ENCODE measurements around the gene KAT5. TPM values are rescaled to one million over a fixed set of nuclear protein-coding genes. Genes with fewer than 3 reads are reported as not detected.

KAT5 gene
- total RNA-seq, 2 donors from 2014 or later = 48.5 to 48.8 TPM

DNA sequence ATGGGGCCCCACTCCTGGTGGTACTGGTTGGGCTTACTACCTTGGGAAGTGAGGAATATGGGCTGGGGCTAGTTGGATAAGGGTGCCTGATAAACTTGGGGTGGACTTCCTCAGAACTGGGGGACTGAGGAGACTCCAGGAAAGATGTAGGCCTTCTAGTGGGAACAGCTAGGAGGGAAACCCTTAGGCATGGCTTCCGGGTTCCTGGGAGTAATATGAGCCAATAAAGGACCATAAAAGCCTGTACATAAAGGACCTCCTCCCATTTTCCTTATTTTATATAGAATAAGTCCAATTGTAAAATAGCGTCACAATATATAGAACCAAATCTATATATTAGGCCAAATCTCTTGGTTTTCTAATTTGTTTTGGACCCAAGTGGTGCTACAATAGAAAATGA lies 27.0 kb downstream of the KAT5 start:
- Mint-ChIP-seq H3K4me1 (no peaks in the 10 kb centered on the region), H3K9me3 (peaks cover 40% of the 10 kb centered on the region), H3K4me3 (no peak overlapping the region), H3K36me3 (ENCODE audit: low read depth) (no peaks in the 10 kb centered on the region), H3K27ac (no peak overlapping the region), H3K27me3 (ENCODE audit: insufficient read depth) (peaks cover 39% of the 10 kb centered on the region)
- no peaks in the 10 kb centered on the region for H3K4me1 ChIP-seq (ENCODE audit: control insufficient read depth, insufficient read depth, low read length)
- H3K9ac ChIP-seq (ENCODE audit: extremely low read depth, low read length, poor library complexity, severe bottlenecking) = no peak overlapping the region
- peaks cover 20% of the 10 kb centered on the region for H3K9me3 ChIP-seq (ENCODE audit: control insufficient read depth, low read length)
- no peaks in the 10 kb centered on the region for H3K36me3 ChIP-seq (ENCODE audit: control insufficient read depth, insufficient read depth, low read length)
- H3K4me3 ChIP-seq (ENCODE audit: low read length) = no peak overlapping the region
- H3K27me3 ChIP-seq (ENCODE audit: control insufficient read depth, insufficient read depth, low read length, poor library complexity, severe bottlenecking) = no peaks in the 10 kb centered on the region
- no peak for DNase-seq
- TF ChIP-seq, protein P1, sequence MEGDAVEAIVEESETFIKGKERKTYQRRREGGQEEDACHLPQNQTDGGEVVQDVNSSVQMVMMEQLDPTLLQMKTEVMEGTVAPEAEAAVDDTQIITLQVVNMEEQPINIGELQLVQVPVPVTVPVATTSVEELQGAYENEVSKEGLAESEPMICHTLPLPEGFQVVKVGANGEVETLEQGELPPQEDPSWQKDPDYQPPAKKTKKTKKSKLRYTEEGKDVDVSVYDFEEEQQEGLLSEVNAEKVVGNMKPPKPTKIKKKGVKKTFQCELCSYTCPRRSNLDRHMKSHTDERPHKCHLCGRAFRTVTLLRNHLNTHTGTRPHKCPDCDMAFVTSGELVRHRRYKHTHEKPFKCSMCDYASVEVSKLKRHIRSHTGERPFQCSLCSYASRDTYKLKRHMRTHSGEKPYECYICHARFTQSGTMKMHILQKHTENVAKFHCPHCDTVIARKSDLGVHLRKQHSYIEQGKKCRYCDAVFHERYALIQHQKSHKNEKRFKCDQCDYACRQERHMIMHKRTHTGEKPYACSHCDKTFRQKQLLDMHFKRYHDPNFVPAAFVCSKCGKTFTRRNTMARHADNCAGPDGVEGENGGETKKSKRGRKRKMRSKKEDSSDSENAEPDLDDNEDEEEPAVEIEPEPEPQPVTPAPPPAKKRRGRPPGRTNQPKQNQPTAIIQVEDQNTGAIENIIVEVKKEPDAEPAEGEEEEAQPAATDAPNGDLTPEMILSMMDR (conservative IDR thresholded peaks at IDR 0.05) = no peak
- H3K27ac ChIP-seq (ENCODE audit: low read depth, low read length) = no peak overlapping the region
- WGBS, 2 experiments (ENCODE audit: insufficient coverage in 1 of 2, insufficient read length in 1 of 2) = 73% methylated on average over 1 of the region's 2 CpGs; no CpG with 5 or more reads in 1 of the 2 experiments

DNA sequence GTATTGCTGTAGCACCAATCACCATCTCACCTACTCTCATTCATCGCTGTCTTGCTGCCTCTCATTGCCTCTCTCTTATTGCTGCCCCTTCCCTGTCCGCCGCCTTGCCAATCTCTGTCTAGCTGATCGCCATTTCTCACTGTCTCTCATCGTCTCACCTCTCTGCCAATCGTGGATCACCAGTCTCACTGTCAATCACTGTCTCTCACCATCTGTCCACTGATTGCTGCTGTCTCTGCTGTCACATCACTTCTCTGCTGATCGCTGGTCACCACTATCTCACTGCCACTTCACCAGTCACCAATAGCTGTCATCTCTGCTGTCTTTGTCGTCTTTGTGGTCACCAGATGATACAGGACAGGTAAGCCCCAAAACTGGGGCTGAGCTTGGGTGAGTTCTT lies 29.1 kb downstream of the KAT5 start:
- no peaks in the 10 kb centered on the region for H3K4me1 Mint-ChIP-seq
- Histone ChIP-seq H3K9me3 (ENCODE audit: control insufficient read depth, low read length) (peaks cover 11% of the 10 kb centered on the region), H3K36me3 (ENCODE audit: control insufficient read depth, insufficient read depth, low read length) (no peaks in the 10 kb centered on the region), H3K27ac (ENCODE audit: low read depth, low read length) (no peak overlapping the region), H3K4me3 (ENCODE audit: low read length) (no peak overlapping the region), H3K9ac (ENCODE audit: extremely low read depth, low read length, poor library complexity, severe bottlenecking) (no peak overlapping the region), H3K27me3 (ENCODE audit: control insufficient read depth, insufficient read depth, low read length, poor library complexity, severe bottlenecking) (peaks cover 4% of the 10 kb centered on the region), H3K4me1 (ENCODE audit: control insufficient read depth, insufficient read depth, low read length) (no peaks in the 10 kb centered on the region)
- H3K4me3 Mint-ChIP-seq = no peak overlapping the region
- no peak for DNase-seq
- TF ChIP-seq, protein P1 (conservative IDR thresholded peaks at IDR 0.05) = no peak
- peaks cover 46% of the 10 kb centered on the region for H3K27me3 Mint-ChIP-seq (ENCODE audit: insufficient read depth)
- no peak overlapping the region for H3K27ac Mint-ChIP-seq
- no peaks in the 10 kb centered on the region for H3K36me3 Mint-ChIP-seq (ENCODE audit: low read depth)
- WGBS, 2 experiments (ENCODE audit: insufficient coverage in 1 of 2, insufficient read length in 1 of 2) = 75 to 83% methylated on average over 7 to 8 of the region's 8 CpGs
- peaks cover 27% of the 10 kb centered on the region for H3K9me3 Mint-ChIP-seq

DNA sequence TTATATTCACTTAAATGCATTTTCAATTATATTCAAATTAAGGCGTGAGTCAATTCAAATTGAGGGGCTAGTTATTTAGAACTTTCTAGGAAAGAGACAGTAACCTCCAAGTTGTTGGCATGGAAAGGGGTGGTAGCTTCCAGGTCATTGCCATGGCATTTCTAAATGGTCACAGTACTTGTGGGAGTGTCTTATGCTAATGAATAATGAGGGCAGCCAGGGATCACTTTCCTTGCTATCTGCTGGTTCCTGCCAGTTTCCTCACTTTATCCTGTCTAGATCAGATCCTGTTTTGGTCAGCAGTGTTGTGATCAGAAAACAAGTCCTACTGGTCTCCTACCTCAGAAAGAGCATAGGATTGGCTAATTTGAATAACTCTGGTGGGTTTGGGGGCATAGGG lies 30.3 kb downstream of the KAT5 start:
- no peak overlapping the region for H3K9ac ChIP-seq (ENCODE audit: extremely low read depth, low read length, poor library complexity, severe bottlenecking)
- Mint-ChIP-seq H3K9me3 (peaks cover 17% of the 10 kb centered on the region), H3K4me3 (no peak overlapping the region), H3K27ac (no peak overlapping the region), H3K36me3 (ENCODE audit: low read depth) (no peaks in the 10 kb centered on the region), H3K27me3 (ENCODE audit: insufficient read depth) (peaks cover 52% of the 10 kb centered on the region), H3K4me1 (no peaks in the 10 kb centered on the region)
- no peaks in the 10 kb centered on the region for H3K36me3 ChIP-seq (ENCODE audit: control insufficient read depth, insufficient read depth, low read length)
- no peaks in the 10 kb centered on the region for H3K9me3 ChIP-seq (ENCODE audit: control insufficient read depth, low read length)
- no peak overlapping the region for H3K27ac ChIP-seq (ENCODE audit: low read depth, low read length)
- peaks cover 9% of the 10 kb centered on the region for H3K27me3 ChIP-seq (ENCODE audit: control insufficient read depth, insufficient read depth, low read length, poor library complexity, severe bottlenecking)
- TF ChIP-seq, protein P1 (conservative IDR thresholded peaks at IDR 0.05) = no peak
- H3K4me3 ChIP-seq (ENCODE audit: low read length) = no peak overlapping the region
- WGBS, 2 experiments (ENCODE audit: insufficient coverage in 1 of 2, insufficient read length in 1 of 2) = 84 to 100% methylated on average over 1 of the region's 1 CpG
- DNase-seq = no peak
- H3K4me1 ChIP-seq (ENCODE audit: control insufficient read depth, insufficient read depth, low read length) = no peaks in the 10 kb centered on the region

All from endodermal cell (in vitro differentiated cells).